Neural progenitor cell (in vitro differentiated cells): ENCODE data around the gene RPS2.

Experiments used
- CTCF ChIP-seq: fragments of 200-600 bp; sonication (generic); IDR thresholded peaks from 2 replicates; pipeline ENCODE4 v1.5.1; 2017; ENCODE audit warnings: antibody characterized with exemption, mild to moderate bottlenecking
- EZH2 ChIP-seq: fragments of 200-600 bp; sonication (generic); IDR thresholded peaks from 2 replicates; pipeline ENCODE4 v1.6.1; 2017; ENCODE audit warnings: antibody characterized with exemption, mild to moderate bottlenecking, moderate library complexity
- EZH2phosphoT487 ChIP-seq: fragments of 200-600 bp; sonication (generic); IDR thresholded peaks from 2 replicates; pipeline ENCODE4 v1.6.1; 2017; ENCODE audit warnings: antibody characterized with exemption

GRCh38 chr16:1991948-1992703, 27.5 kb upstream of the RPS2 start:
- no peak for TF ChIP-seq CTCF
- peak; percentile 19 for TF ChIP-seq EZH2phosphoT487
- TF ChIP-seq EZH2, result no peak
